Astrocyte (in vitro differentiated cells and primary cell): ENCODE data around the gene PPP4R4. TPM values are rescaled to one million over a fixed set of nuclear protein-coding genes. Genes with fewer than 3 reads are reported as not detected.
"Not testable (repeated sequence)": the region's sequence is repeated elsewhere in the genome, so short reads cannot be mapped to it uniquely, and the experiment has no call there.

Source experiments
- DNase-seq: peaks from one replicate; pipeline ENCODE4 v3.0.0-alpha.2; 2010; ENCODE audit warnings: low read depth
- FAIRE-seq: peaks from 2 replicates; lab custom pipeline; 2011; peaks lifted over from hg19 to GRCh38; lab: Jason Lieb, UNC
- H2AFZ ChIP-seq: 2 replicates; pipeline ENCODE4 v1.6.0; 2012; ENCODE audit warnings: low read depth, low read length, inconsistent platforms
- H3K27ac ChIP-seq: 2 replicates; pipeline ENCODE4 v1.5.1; 2011; ENCODE audit warnings: low read depth, low read length, inconsistent platforms
- H3K27me3 ChIP-seq: 2 replicates; pipeline ENCODE4 v1.6.0; 2011; ENCODE audit warnings: low read length, inconsistent platforms; ENCODE audit not compliant: insufficient read depth
- H3K36me3 ChIP-seq: 2 replicates; pipeline ENCODE4 v1.5.1; 2011; ENCODE audit warnings: low read length, inconsistent platforms; ENCODE audit not compliant: insufficient read depth
- H3K4me1 ChIP-seq: 2 replicates; pipeline ENCODE4 v1.5.1; 2011; ENCODE audit warnings: low read length, inconsistent platforms; ENCODE audit not compliant: insufficient read depth
- H3K4me2 ChIP-seq: 2 replicates; pipeline ENCODE4 v1.6.0; 2012; ENCODE audit warnings: low read length, inconsistent platforms
- H3K4me3 ChIP-seq: 2 replicates; pipeline ENCODE4 v1.5.1; 2011; ENCODE audit warnings: low read depth, mild to moderate bottlenecking, low read length, inconsistent platforms; ENCODE audit not compliant: insufficient read depth
- H3K79me2 ChIP-seq: 2 replicates; pipeline ENCODE4 v1.6.0; 2012; ENCODE audit warnings: mild to moderate bottlenecking, low read length, inconsistent platforms; ENCODE audit not compliant: insufficient read depth
- H3K9ac ChIP-seq: 2 replicates; pipeline ENCODE4 v1.6.0; 2012; ENCODE audit warnings: mild to moderate bottlenecking, low read length, inconsistent platforms
- H3K9me3 ChIP-seq: 2 replicates; pipeline ENCODE4 v1.5.1; 2012; ENCODE audit warnings: low read depth, mild to moderate bottlenecking, low read length, inconsistent platforms; ENCODE audit not compliant: insufficient read depth
- H4K20me1 ChIP-seq: 2 replicates; pipeline ENCODE4 v1.6.0; 2012; ENCODE audit warnings: low read length, inconsistent platforms; ENCODE audit not compliant: insufficient read depth
- H3K27ac Mint-ChIP-seq: one replicate; pipeline ENCODE4 v1.8.0; 2021; ENCODE audit warnings: mild to moderate bottlenecking, mixed read lengths; ENCODE audit not compliant: unreplicated experiment
- H3K27me3 Mint-ChIP-seq: one replicate; pipeline ENCODE4 v1.8.0; 2021; ENCODE audit warnings: low read depth, mixed read lengths; ENCODE audit not compliant: unreplicated experiment
- H3K36me3 Mint-ChIP-seq: one replicate; pipeline ENCODE4 v1.8.0; 2021; ENCODE audit warnings: low read depth, mixed read lengths; ENCODE audit not compliant: unreplicated experiment
- H3K4me1 Mint-ChIP-seq: one replicate; pipeline ENCODE4 v1.8.0; 2021; ENCODE audit warnings: low read depth, mixed read lengths; ENCODE audit not compliant: unreplicated experiment
- H3K4me3 Mint-ChIP-seq: one replicate; pipeline ENCODE4 v1.8.0; 2021; ENCODE audit warnings: mild to moderate bottlenecking, moderate library complexity, mixed read lengths; ENCODE audit not compliant: unreplicated experiment
- H3K9me3 Mint-ChIP-seq: one replicate; pipeline ENCODE4 v1.8.0; 2021; ENCODE audit warnings: mild to moderate bottlenecking, mixed read lengths; ENCODE audit not compliant: unreplicated experiment
- EZH2 ChIP-seq: IDR thresholded peaks from 2 replicates; pipeline ENCODE4 v1.6.1; 2012; ENCODE audit warnings: mild to moderate bottlenecking, low read length, inconsistent platforms; ENCODE audit not compliant: insufficient read depth
- total RNA-seq: library from RNA; stranded (reverse); gene quantifications from 2 replicates; pipeline ENCODE4 v1.2.1, GENCODE V29; 2021
- TF ChIP-seq, protein P1 (sequence below): IDR thresholded peaks from 2 replicates; pipeline ENCODE4 v1.5.1; 2011; ENCODE audit warnings: low read depth, mild to moderate bottlenecking, inconsistent platforms, low read length, moderate library complexity; ENCODE audit not compliant: insufficient read depth

The PPP4R4 gene
- total RNA-seq, 1 donor from 2014 or later, result 6.0 TPM

DNA sequence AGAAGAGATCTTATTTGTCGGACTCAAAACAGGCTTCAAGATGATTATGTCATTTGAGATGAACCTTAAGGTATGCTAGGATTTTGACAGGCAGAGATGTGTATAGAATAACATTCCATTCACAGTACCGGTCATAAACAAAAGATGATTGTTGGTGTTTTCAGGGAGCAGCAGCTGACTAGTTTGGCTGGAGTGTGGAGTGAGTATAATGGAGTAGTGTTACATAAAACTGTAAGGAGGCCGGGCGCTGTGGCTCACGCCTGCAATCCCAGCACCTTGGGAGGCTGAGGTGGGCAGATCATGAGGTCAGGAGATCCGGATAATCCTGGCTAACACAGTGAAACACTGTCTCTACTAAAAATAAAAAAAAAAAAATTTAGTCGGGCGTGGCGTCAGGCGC is 95.0 kb downstream of the PPP4R4 start:
- Histone ChIP-seq H2AFZ (no peak overlapping the region), H3K27ac (no peak overlapping the region), H3K4me1 (no peaks in the 10 kb centered on the region), H3K4me3 (no peak overlapping the region), H3K36me3 (no peaks in the 10 kb centered on the region), H3K9ac (no peak overlapping the region), H3K4me2 (no peak overlapping the region), H4K20me1 (no peaks in the 10 kb centered on the region), H3K79me2 (no peaks in the 10 kb centered on the region), H3K27me3 (no peaks in the 10 kb centered on the region), H3K9me3 (no peaks in the 10 kb centered on the region)
- H3K36me3 Mint-ChIP-seq, result no peaks in the 10 kb centered on the region
- H3K4me1 Mint-ChIP-seq, result peaks cover 3% of the 10 kb centered on the region
- FAIRE-seq (no peak), DNase-seq (no peak)
- peak overlapping the region; percentile 5 for H3K27ac Mint-ChIP-seq
- H3K9me3 Mint-ChIP-seq, result peaks cover 2% of the 10 kb centered on the region
- H3K27me3 Mint-ChIP-seq, result no peaks in the 10 kb centered on the region
- no peak overlapping the region for H3K4me3 Mint-ChIP-seq
- TF ChIP-seq, protein P1, sequence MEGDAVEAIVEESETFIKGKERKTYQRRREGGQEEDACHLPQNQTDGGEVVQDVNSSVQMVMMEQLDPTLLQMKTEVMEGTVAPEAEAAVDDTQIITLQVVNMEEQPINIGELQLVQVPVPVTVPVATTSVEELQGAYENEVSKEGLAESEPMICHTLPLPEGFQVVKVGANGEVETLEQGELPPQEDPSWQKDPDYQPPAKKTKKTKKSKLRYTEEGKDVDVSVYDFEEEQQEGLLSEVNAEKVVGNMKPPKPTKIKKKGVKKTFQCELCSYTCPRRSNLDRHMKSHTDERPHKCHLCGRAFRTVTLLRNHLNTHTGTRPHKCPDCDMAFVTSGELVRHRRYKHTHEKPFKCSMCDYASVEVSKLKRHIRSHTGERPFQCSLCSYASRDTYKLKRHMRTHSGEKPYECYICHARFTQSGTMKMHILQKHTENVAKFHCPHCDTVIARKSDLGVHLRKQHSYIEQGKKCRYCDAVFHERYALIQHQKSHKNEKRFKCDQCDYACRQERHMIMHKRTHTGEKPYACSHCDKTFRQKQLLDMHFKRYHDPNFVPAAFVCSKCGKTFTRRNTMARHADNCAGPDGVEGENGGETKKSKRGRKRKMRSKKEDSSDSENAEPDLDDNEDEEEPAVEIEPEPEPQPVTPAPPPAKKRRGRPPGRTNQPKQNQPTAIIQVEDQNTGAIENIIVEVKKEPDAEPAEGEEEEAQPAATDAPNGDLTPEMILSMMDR, result no peak
- TF ChIP-seq EZH2, result no peak

DNA sequence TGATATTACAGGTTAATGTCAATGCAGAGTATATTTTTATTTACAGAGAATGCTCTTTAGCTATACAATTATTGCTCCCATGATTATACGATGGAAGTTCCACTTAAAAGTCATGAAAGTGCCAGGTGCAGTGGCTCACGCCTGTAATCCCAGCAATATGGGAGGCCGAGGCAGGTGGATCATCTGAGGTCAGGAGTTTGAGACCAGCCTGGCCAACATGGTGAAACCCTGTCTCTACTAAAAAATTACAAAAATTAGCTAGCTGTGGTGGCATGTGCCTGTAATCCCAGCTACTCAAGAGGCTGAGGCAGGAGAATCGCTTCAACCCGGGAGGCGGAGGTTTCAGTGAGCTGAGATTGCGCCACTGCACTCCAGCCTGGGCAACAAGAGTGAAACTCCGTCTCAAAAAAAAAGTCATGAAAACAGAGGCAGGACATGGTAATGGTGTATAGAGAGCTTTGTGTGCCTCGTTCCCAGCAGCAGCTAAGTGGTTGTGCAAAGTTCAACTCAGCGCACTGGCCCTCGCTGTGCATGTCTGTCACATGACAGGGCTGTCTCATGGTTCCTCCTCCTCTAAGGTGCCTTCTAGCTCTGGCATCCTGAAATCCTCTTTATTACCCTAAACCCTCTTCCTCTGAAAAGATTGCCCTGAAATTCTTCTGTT is 102.9 kb downstream of the PPP4R4 start:
- not testable (repeated sequence) for DNase-seq, H3K4me3 Mint-ChIP-seq, H3K9me3 ChIP-seq, H3K27ac Mint-ChIP-seq, H3K27ac ChIP-seq, H3K79me2 ChIP-seq, H3K27me3 Mint-ChIP-seq, H4K20me1 ChIP-seq, H3K4me2 ChIP-seq, H3K4me3 ChIP-seq, H3K36me3 ChIP-seq, H3K4me1 ChIP-seq, H3K9ac ChIP-seq, H3K27me3 ChIP-seq, H3K36me3 Mint-ChIP-seq, H2AFZ ChIP-seq, H3K4me1 Mint-ChIP-seq, FAIRE-seq, H3K9me3 Mint-ChIP-seq

DNA sequence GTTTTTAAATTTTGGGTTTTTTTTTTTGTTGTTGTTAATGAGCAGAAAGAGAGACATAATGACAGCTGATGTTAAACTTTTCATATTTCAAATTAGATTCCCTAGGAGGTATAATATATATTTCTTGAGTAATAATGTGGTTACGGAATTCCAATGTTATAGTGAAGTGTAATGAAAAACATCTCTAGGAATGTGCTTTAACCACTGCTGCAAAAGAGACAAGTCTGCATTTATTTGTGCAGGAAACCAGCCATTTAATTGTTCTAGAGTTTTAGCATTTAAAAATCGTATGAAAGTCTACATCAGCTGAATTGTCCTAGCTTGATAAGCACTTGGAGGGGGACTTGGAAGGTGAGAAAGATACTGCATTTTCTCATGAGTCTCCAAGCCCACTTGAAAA is 104.6 kb downstream of the PPP4R4 start:
- no peaks in the 10 kb centered on the region for H3K27me3 ChIP-seq
- TF ChIP-seq EZH2, result no peak
- TF ChIP-seq, protein P1, result no peak
- FAIRE-seq, result no peak

More for the DNA sequence above, 104.6 kb downstream of the PPP4R4 start:
- H2AFZ ChIP-seq, result no peak overlapping the region
- Mint-ChIP-seq H3K4me3 (no peak overlapping the region), H3K27ac (no peak overlapping the region), H3K9me3 (no peaks in the 10 kb centered on the region), H3K27me3 (no peaks in the 10 kb centered on the region), H3K36me3 (peaks cover 4% of the 10 kb centered on the region), H3K4me1 (peaks cover 2% of the 10 kb centered on the region)
- no peaks in the 10 kb centered on the region for H3K79me2 ChIP-seq
- no peaks in the 10 kb centered on the region for H3K4me1 ChIP-seq
- no peak overlapping the region for H3K9ac ChIP-seq
- no peak overlapping the region for H3K4me2 ChIP-seq
- peak; percentile 4 for DNase-seq
- no peaks in the 10 kb centered on the region for H3K36me3 ChIP-seq
- H4K20me1 ChIP-seq, result no peaks in the 10 kb centered on the region
- H3K9me3 ChIP-seq, result no peaks in the 10 kb centered on the region
- H3K4me3 ChIP-seq, result no peak overlapping the region
- H3K27ac ChIP-seq, result no peak overlapping the region
